Endodermal cell (in vitro differentiated cells): ENCODE results near the gene PROSER3. TPM values are rescaled to one million over a fixed set of nuclear protein-coding genes. Genes with fewer than 3 reads are reported as not detected.

ENCODE experiments used
- DNase-seq: peaks from one replicate; pipeline ENCODE4 v3.0.0-alpha.2; 2017
- H3K27ac ChIP-seq: 2 replicates; pipeline ENCODE4 v1.5.1; 2013; ENCODE audit warnings: mild to moderate bottlenecking, low read depth, low read length, moderate library complexity
- H3K27me3 ChIP-seq: 2 replicates; pipeline ENCODE4 v1.6.1; 2013; ENCODE audit warnings: mild to moderate bottlenecking, low read length, moderate library complexity; ENCODE audit not compliant: insufficient read depth, control insufficient read depth, poor library complexity, severe bottlenecking
- H3K36me3 ChIP-seq: 2 replicates; pipeline ENCODE4 v1.7.0; 2013; ENCODE audit warnings: mild to moderate bottlenecking, low read length, moderate library complexity; ENCODE audit not compliant: control insufficient read depth, insufficient read depth
- H3K4me1 ChIP-seq: one replicate; pipeline ENCODE4 v1.7.0; 2013; ENCODE audit warnings: low read length; ENCODE audit not compliant: control insufficient read depth, insufficient read depth
- H3K4me3 ChIP-seq: 2 replicates; pipeline ENCODE4 v1.5.1; 2013; ENCODE audit warnings: mild to moderate bottlenecking, low read length, moderate library complexity
- H3K9ac ChIP-seq: 2 replicates; pipeline ENCODE4 v1.6.1; 2013; ENCODE audit warnings: mild to moderate bottlenecking, low read length, moderate library complexity; ENCODE audit not compliant: poor library complexity, severe bottlenecking; ENCODE audit errors: extremely low read depth
- H3K9me3 ChIP-seq: 2 replicates; pipeline ENCODE4 v1.6.1; 2013; ENCODE audit warnings: mild to moderate bottlenecking, low read length, moderate library complexity; ENCODE audit not compliant: control insufficient read depth
- H3K27ac Mint-ChIP-seq: 2 replicates; pipeline ENCODE4 v1.8.0; 2020; ENCODE audit warnings: mixed read lengths
- H3K27me3 Mint-ChIP-seq: 2 replicates; pipeline ENCODE4 v1.8.0; 2021; ENCODE audit warnings: mild to moderate bottlenecking, mixed read lengths; ENCODE audit not compliant: insufficient read depth
- H3K36me3 Mint-ChIP-seq: 2 replicates; pipeline ENCODE4 v1.8.0; 2020; ENCODE audit warnings: low read depth, mixed read lengths
- H3K4me1 Mint-ChIP-seq: 2 replicates; pipeline ENCODE4 v1.8.0; 2020; ENCODE audit warnings: mixed read lengths
- H3K4me3 Mint-ChIP-seq: 2 replicates; pipeline ENCODE4 v1.8.0; 2020; ENCODE audit warnings: mild to moderate bottlenecking, moderate library complexity, mixed read lengths
- H3K9me3 Mint-ChIP-seq: 2 replicates; pipeline ENCODE4 v1.8.0; 2020; ENCODE audit warnings: mild to moderate bottlenecking, mixed read lengths
- WGBS, 2 experiments: methylation state at CpG; one replicate each; pipeline versions ENCODE4 v1.1.5 to v1.1.7; 2013; ENCODE audit warnings: missing lambda C conversion rate in 2 of 2, mixed read lengths in 1 of 2; ENCODE audit not compliant: insufficient coverage in 1 of 2, insufficient read length in 1 of 2; 5-methylcytosine and 5-hydroxymethylcytosine counted together
- total RNA-seq, 2 donors: library from RNA; stranded (reverse); fragmentation: NEBNext Ultra II Directional in 1 of 2; extraction: Animal tissue kit (Norgen Biotek cat#: 25700) in 1 of 2; gene quantifications; 2 replicates in 1 of 2; 3 replicates in 1 of 2; pipeline ENCODE4 v1.2.1, GENCODE V29; 2021
- TF ChIP-seq, protein P1 (sequence below): fragments of 200-600 bp; sonication (generic); conservative IDR thresholded peaks from 2 replicates; pipeline ENCODE4 v1.5.0; 2021; ENCODE audit warnings: antibody characterized with exemption, mild to moderate bottlenecking

The PROSER3 gene
- total RNA-seq, 2 donors from 2014 or later, result 37.8 to 45.4 TPM

DNA sequence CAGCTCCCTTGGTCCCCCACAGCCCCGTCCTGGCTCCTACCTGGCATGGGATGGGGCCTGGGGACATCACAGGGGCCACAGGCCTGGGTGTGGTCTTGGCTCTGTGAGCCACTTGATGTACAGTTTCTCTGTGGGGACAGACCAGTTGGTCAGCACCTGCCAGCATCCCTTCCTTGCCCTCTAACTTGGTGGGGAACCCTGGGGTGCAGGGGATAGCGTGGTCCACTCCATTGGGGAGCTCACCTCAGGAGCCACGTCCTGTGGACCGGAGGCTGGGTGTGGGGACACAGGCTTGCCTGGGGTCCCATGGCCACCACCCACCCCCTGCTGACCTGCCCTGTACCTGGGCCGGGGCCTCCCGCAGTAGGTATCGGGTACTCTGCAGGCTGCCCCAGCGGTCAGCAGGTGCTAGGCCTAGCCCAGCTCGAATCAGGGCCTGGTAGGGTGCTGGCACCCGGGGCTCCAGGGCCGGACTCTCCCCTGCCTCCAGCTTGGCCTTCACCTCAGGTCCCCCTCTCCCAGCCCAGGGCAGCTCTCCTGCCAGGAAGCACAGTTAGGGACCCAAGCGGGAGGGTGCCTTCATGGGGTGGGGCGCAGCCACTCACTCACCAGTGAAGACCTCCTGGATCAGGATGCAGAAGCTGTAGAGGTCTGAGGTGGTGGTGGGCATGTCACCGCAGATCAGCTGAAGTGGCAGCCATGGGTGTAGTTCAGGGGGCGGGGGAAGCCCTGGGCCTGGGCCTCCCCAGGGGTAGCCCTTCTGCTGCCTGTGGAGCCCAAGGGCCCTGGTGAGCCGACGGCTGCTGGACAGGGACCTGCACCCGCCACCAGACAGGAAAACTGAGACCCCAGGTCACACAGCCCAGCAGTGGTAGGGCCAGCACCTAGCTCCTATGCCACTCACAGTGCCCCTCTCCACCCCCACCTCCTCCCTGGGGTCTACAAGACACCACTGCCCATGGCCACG is 32.3 kb downstream of the PROSER3 start:
- peak; percentile 29 for DNase-seq
- Mint-ChIP-seq H3K9me3 (no peaks in the 10 kb centered on the region), H3K27me3 (no peaks in the 10 kb centered on the region), H3K4me1 (peaks cover under 1% of the 10 kb centered on the region), H3K27ac (no peak overlapping the region), H3K36me3 (no peaks in the 10 kb centered on the region), H3K4me3 (no peak overlapping the region)
- Histone ChIP-seq H3K27me3 (peaks cover 4% of the 10 kb centered on the region), H3K36me3 (no peaks in the 10 kb centered on the region), H3K4me3 (no peak overlapping the region), H3K4me1 (no peaks in the 10 kb centered on the region), H3K27ac (no peak overlapping the region), H3K9ac (no peak overlapping the region), H3K9me3 (no peaks in the 10 kb centered on the region)
- TF ChIP-seq, protein P1, sequence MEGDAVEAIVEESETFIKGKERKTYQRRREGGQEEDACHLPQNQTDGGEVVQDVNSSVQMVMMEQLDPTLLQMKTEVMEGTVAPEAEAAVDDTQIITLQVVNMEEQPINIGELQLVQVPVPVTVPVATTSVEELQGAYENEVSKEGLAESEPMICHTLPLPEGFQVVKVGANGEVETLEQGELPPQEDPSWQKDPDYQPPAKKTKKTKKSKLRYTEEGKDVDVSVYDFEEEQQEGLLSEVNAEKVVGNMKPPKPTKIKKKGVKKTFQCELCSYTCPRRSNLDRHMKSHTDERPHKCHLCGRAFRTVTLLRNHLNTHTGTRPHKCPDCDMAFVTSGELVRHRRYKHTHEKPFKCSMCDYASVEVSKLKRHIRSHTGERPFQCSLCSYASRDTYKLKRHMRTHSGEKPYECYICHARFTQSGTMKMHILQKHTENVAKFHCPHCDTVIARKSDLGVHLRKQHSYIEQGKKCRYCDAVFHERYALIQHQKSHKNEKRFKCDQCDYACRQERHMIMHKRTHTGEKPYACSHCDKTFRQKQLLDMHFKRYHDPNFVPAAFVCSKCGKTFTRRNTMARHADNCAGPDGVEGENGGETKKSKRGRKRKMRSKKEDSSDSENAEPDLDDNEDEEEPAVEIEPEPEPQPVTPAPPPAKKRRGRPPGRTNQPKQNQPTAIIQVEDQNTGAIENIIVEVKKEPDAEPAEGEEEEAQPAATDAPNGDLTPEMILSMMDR, result no peak
- WGBS, 2 experiments, result 93% methylated on average over 5 to 19 of the region's 19 CpGs

DNA sequence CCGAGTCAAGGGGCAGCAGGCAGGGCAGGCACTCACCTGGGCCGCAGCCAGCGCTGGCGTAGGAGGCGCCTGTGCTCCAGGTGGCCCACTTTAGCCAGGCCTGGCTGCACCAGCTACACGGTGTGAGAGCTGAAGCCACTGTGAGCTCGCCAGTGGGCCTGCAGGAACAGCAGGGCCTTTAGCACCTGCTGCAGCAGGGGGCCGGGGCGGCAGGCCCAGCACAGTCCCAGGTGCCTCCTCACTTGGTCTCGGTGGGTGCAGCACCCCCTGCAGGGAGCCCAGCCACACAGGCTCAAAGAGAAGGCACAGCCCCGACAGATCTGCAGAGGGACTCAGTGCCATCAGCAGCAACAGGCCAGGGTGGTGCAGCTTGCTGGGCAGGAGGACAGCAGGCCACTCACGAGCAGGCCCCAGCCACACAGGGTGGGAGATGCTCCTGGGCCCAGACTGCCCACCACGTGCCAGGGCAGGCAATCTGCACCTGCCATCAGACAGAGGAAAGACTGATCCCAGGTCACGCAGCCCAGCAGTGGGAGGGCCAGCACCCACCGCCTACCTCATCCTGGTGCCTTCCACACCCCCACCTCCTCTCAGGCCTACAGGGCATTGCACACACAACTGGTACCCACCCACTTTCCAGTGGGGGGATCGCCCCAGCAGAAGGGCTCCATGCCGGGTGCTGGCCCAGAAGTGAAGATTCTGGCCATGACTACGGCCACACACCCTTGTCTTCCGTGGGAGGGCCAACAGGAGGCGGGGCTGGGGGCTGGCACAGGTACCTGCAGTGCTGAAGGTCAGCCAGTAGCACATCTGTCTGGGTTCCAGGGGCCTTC is 33.2 kb downstream of the PROSER3 start:
- no peaks in the 10 kb centered on the region for H3K9me3 Mint-ChIP-seq
- no peaks in the 10 kb centered on the region for H3K36me3 Mint-ChIP-seq
- no peaks in the 10 kb centered on the region for H3K4me1 Mint-ChIP-seq
- DNase-seq, result peak; percentile 64
- Histone ChIP-seq H3K27ac (no peak overlapping the region), H3K27me3 (peaks cover 13% of the 10 kb centered on the region), H3K4me1 (no peaks in the 10 kb centered on the region), H3K4me3 (no peak overlapping the region), H3K9ac (no peak overlapping the region), H3K9me3 (no peaks in the 10 kb centered on the region), H3K36me3 (no peaks in the 10 kb centered on the region)
- H3K4me3 Mint-ChIP-seq, result no peak overlapping the region
- TF ChIP-seq, protein P1, result peak; percentile 40
- H3K27me3 Mint-ChIP-seq, result peaks cover 7% of the 10 kb centered on the region
- 83% methylated on average over 16 to 20 of the region's 20 CpGs for WGBS, 2 experiments
- H3K27ac Mint-ChIP-seq, result no peak overlapping the region

DNA sequence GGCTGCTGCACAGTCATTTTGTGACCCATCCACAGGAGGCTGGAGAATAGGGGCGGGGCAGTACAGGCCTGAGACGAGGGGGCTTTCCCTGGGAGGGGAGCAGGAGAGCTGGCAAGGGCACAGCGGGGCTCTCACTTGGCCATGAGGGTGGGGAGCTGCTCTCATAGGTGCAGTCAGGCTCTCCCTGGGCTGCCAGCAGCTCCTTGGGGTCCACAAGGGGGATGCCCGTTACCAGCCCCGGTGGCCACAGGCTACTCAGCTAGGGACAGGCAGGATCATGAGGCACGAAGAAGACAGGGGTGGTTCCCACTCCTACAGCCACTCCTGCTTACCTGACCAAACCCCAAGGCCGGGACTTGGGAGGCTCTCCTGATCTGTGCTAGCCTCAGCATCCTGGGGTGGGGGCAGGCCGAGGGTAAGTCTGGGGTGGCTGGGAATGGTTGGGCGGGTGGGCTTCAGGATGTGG is 33.9 kb downstream of the PROSER3 start:
- no peaks in the 10 kb centered on the region for H3K9me3 Mint-ChIP-seq
- DNase-seq, result peak; percentile 48
- TF ChIP-seq, protein P1, result no peak
- Histone ChIP-seq H3K4me1 (no peaks in the 10 kb centered on the region), H3K36me3 (no peaks in the 10 kb centered on the region), H3K4me3 (no peak overlapping the region), H3K9me3 (no peaks in the 10 kb centered on the region), H3K27ac (no peak overlapping the region), H3K9ac (no peak overlapping the region), H3K27me3 (peaks cover 20% of the 10 kb centered on the region)
- peaks cover 14% of the 10 kb centered on the region for H3K27me3 Mint-ChIP-seq
- no peak overlapping the region for H3K4me3 Mint-ChIP-seq
- H3K27ac Mint-ChIP-seq, result no peak overlapping the region
- H3K4me1 Mint-ChIP-seq, result peaks cover 1% of the 10 kb centered on the region
- H3K36me3 Mint-ChIP-seq, result no peaks in the 10 kb centered on the region
- 92 to 93% methylated on average over 4 to 9 of the region's 9 CpGs for WGBS, 2 experiments
